Measurements from ENCODE around the gene LAMA3.

GRCh38 chr18:23967321-23968089 lies 278.3 kb downstream of the LAMA3 start:
- TF ChIP-seq POLR2A (IDR thresholded peaks at IDR 0.05; ENCODE audit: low read depth, low read length) (no peak), POLR2AphosphoS5 (IDR thresholded peaks at IDR 0.05; ENCODE audit: low read depth, low read length) (no peak)

All from GM12891 (cell line).